ENCODE results near the gene PREP.
A peak's percentile ranks its signal among the peaks of the same experiment; 100 is the strongest.

Gene PREP

GRCh38 chr6:105400501-105400900, 2.4 kb downstream of the PREP start:
- no peaks in the 10 kb centered on the region for H3K27me3 ChIP-seq (ENCODE audit: insufficient read depth, poor library complexity, severe bottlenecking)
- no peak overlapping the region for H3K4me3 ChIP-seq (replicated peaks; ENCODE audit: insufficient read depth, low read length)
- peak; percentile 47 to 52 for DNase-seq (ENCODE audit: low read depth in 1 of 2, low spot score in 1 of 2)
- peak overlapping the region; percentile 10; the same call in 1 of the 2 replicates for H3K27ac ChIP-seq (replicated peaks)
- no peak for TF ChIP-seq POLR2AphosphoS5 (IDR thresholded peaks at IDR 0.05; ENCODE audit: low read depth)
- no peak for TF ChIP-seq GABPA (IDR thresholded peaks at IDR 0.05; ENCODE audit: low read depth)
- TF ChIP-seq REST (IDR thresholded peaks at IDR 0.05; ENCODE audit: insufficient replicate concordance, low read depth) = no peak
- TF ChIP-seq CTCF (IDR thresholded peaks at IDR 0.05; ENCODE audit: insufficient read depth, low read length) = no peak
- TF ChIP-seq SPI1 (IDR thresholded peaks at IDR 0.05; ENCODE audit: borderline replicate concordance, low read depth) = no peak

- Histone ChIP-seq H3K27me3 (ENCODE audit: insufficient read depth, poor library complexity, severe bottlenecking) (no peaks in the 10 kb centered on the region), H3K27ac (replicated peaks) (no peak overlapping the region), H3K4me3 (replicated peaks; ENCODE audit: insufficient read depth, low read length) (no peak overlapping the region)
- no peak for DNase-seq (ENCODE audit: low read depth in 1 of 2, low spot score in 1 of 2)
- no peak for TF ChIP-seq SPI1 (IDR thresholded peaks at IDR 0.05; ENCODE audit: borderline replicate concordance, low read depth)
- TF ChIP-seq REST (IDR thresholded peaks at IDR 0.05; ENCODE audit: insufficient replicate concordance, low read depth) = no peak
- TF ChIP-seq POLR2AphosphoS5 (IDR thresholded peaks at IDR 0.05; ENCODE audit: low read depth) = no peak
- TF ChIP-seq GABPA (IDR thresholded peaks at IDR 0.05; ENCODE audit: low read depth) = no peak
Observed at GRCh38 chr6:105398859-105399258, 4.0 kb downstream of the PREP start.

- DNase-seq (ENCODE audit: low read depth in 1 of 2, low spot score in 1 of 2) = no peak
- no peaks in the 10 kb centered on the region for H3K27me3 ChIP-seq (ENCODE audit: insufficient read depth, poor library complexity, severe bottlenecking)
- TF ChIP-seq POLR2AphosphoS5 (IDR thresholded peaks at IDR 0.05; ENCODE audit: low read depth) = no peak
- no peak for TF ChIP-seq GABPA (IDR thresholded peaks at IDR 0.05; ENCODE audit: low read depth)
- TF ChIP-seq SPI1 (IDR thresholded peaks at IDR 0.05; ENCODE audit: borderline replicate concordance, low read depth) = no peak
- TF ChIP-seq REST (IDR thresholded peaks at IDR 0.05; ENCODE audit: insufficient replicate concordance, low read depth) = no peak
- TF ChIP-seq CTCF (IDR thresholded peaks at IDR 0.05; ENCODE audit: insufficient read depth, low read length) = no peak
- H3K4me3 ChIP-seq (replicated peaks; ENCODE audit: insufficient read depth, low read length) = no peak overlapping the region
- H3K27ac ChIP-seq (replicated peaks) = no peak overlapping the region
Observed at GRCh38 chr6:105397987-105398386, 4.9 kb downstream of the PREP start.
